ENCODE data around the gene JMJD7.

JMJD7 gene

DNA sequence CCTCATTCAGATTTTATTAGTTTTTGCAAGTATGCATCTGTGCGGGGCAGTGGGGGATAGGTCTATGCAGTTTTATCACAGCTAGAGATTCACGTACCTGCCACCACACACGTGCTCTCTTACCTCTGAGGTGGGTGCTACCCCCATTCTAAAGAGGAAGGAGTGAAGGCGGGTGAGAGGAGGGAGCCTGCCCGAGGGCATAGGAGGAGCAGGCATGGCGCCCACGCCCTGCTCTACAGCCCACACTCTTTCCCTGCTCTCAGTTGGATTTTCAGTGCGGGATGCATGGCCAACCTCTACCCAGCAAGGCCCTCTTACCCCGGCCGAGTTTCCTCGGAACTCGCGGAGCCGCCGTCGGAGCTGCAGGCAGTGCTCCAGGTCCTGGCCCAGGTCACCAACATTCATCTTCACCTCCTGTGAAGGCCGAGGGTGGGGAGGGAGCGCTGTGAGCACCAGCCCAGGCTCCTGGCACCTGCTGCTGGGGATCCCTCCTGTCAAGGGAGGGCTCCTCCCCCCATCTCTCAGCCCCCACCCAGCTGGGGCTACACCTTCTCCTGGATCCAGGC is 37.7 kb downstream of the JMJD7 start:
- DNase-seq (ENCODE audit: low read depth, low spot score) = no peak

- no peak for DNase-seq (ENCODE audit: low read depth, low spot score)
These were observed 38.4 kb downstream of the JMJD7 start for GRCh38 chr15:41866263-41866703.

- DNase-seq (ENCODE audit: low read depth, low spot score) = no peak
These were observed 39.1 kb downstream of the JMJD7 start for GRCh38 chr15:41866872-41867579.

GRCh38 chr15:41868321-41868720 is 40.4 kb downstream of the JMJD7 start:
- DNase-seq (ENCODE audit: low read depth, low spot score) = no peak

- peak; percentile 56 for DNase-seq (ENCODE audit: low read depth, low spot score)
These were observed 42.1 kb downstream of the JMJD7 start for GRCh38 chr15:41869770-41870688.

- peak; percentile 67 for DNase-seq (ENCODE audit: low read depth, low spot score)
These were observed 42.8 kb downstream of the JMJD7 start for GRCh38 chr15:41870689-41871081.

GRCh38 chr15:41871175-41871905 is 43.4 kb downstream of the JMJD7 start:
- DNase-seq (ENCODE audit: low read depth, low spot score) = no peak

DNA sequence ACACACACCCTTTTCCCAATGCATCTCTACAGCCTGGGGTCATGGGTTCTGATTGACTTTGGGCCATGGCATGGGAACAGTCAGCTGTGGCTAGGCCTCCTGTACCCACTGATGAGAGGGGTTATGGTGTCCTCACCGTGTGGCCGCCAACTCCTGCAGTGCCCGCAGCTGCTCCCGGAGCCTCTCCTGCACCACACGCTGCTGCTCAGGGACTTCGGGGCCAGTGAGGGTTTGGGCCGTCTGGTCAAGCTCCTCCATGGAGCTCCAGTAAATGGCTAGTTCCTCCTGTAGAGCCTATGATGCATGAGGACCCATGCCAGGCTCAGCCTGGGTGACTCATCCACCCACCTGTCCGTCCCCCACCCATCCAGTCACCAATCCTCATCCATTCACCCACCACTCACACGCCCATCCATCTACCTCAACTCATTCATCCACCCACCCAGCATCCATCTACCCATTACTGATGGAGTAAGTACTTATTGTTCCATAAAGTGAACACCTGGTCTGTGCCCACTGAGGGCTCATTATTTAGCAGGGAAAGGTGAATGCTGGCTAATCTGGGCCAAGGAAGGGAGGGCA is 44.4 kb downstream of the JMJD7 start:
- DNase-seq (ENCODE audit: low read depth, low spot score) = no peak

- DNase-seq (ENCODE audit: low read depth, low spot score) = no peak
These were observed 45.8 kb downstream of the JMJD7 start for GRCh38 chr15:41873711-41874110.

DNA sequence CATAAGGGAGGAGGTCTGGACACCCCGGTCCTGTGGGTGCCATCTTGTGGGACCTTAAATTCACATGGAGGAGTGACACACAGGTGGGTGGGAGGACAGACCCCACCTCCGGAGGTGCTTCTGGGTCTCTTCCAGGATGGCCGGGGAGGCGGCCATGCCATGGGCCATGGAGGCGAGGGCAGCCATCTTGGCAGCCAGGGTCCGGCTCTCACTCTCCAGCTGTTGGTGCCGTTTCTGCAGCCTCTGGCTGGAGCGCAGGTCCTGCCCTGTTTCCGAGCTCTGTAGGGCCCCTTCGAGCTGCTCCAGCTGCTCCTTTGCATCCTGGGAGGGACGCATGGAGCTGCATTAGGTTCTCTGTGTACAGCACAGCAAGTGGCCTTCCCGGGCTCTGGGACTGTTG is 46.8 kb downstream of the JMJD7 start:
- no peak for DNase-seq (ENCODE audit: low read depth, low spot score)

- no peak for DNase-seq (ENCODE audit: low read depth, low spot score)
These were observed 48.1 kb downstream of the JMJD7 start for GRCh38 chr15:41876007-41876406.

GRCh38 chr15:41876689-41877088 is 48.8 kb downstream of the JMJD7 start:
- DNase-seq (ENCODE audit: low read depth, low spot score) = no peak

DNA sequence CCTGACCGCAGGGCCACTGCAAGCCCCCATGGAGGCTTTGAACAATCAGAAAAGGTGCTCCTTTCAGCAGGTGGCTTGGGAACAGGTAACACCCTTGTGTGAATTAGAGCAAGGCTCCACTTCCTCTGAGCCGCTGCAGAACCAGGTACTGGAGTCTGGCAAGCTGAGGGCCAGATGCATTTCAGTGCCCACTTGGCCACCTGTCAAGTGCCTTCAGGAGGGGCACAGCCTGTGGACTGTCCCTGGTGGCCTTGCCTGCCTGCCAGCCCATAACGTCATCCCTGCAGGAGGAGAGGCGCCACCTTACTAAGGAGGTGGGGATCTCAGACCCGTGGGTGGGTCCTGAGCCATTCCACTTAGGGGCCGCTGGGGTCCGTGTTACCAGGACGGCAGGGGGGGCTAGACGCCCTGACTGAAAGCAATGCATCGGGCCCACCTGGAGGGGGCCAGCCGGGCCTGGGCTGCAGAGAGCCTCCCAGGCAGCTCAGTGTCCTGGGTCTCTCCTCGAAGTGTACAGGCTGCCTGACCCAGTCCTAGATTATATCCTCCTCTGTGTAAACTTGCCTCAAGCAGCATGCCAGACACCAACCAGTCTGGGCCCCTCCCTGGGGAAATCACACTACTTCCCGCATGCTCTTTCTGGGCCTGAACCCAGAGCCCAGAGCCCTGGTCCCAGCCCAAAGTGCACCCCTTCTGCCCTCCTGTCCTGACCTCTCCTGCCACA is 49.9 kb downstream of the JMJD7 start:
- no peak for DNase-seq (ENCODE audit: low read depth, low spot score)

GRCh38 chr15:41878355-41878699 is 50.4 kb downstream of the JMJD7 start:
- no peak for DNase-seq (ENCODE audit: low read depth, low spot score)

DNA sequence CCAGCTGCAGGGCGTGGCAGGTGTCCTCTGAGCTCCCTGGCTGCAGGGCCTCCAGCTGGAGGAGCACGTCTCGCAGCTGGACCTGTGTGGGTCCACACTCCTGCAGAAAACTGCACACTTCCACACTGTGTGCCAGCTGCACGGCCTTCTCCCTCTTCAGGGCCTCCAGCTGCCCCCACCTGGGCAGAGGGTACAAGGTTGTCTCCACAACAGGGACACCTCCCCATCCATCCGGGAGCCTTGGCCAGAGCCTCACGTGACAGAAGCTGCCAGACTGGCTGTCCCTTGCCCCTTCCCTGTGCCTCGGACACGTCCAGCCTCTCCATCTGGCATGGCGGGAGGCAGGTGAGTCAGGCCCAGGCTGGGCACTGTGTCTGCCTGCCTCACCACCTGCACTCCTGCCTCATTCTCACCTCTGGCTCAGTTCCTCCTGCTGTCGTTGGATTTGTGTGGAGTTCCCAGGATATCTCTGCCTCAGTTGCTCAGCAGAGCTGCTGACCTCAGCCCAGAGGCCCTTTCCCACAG is 51.5 kb downstream of the JMJD7 start:
- no peak for DNase-seq (ENCODE audit: low read depth, low spot score)

GRCh38 chr15:41880156-41880877 is 52.4 kb downstream of the JMJD7 start:
- no peak for DNase-seq (ENCODE audit: low read depth, low spot score)

- no peak for DNase-seq (ENCODE audit: low read depth, low spot score)
These were observed 53.2 kb downstream of the JMJD7 start for GRCh38 chr15:41881086-41881485.

GRCh38 chr15:41881550-41881919 is 53.6 kb downstream of the JMJD7 start:
- no peak for DNase-seq (ENCODE audit: low read depth, low spot score)

GRCh38 chr15:41881920-41882688 is 54.2 kb downstream of the JMJD7 start:
- DNase-seq (ENCODE audit: low read depth, low spot score) = no peak

Data from brain pericyte (primary cell).